Activated CD8-positive, alpha-beta memory T cell treated with anti-CD3 and anti-CD28 coated beads for 24 hours (primary cell): ENCODE results near the gene RXFP2.

Experiments used
- DNase-seq: peaks from one replicate; pipeline ENCODE4 v3.0.0-alpha.2; 2020

RXFP2 gene

DNA sequence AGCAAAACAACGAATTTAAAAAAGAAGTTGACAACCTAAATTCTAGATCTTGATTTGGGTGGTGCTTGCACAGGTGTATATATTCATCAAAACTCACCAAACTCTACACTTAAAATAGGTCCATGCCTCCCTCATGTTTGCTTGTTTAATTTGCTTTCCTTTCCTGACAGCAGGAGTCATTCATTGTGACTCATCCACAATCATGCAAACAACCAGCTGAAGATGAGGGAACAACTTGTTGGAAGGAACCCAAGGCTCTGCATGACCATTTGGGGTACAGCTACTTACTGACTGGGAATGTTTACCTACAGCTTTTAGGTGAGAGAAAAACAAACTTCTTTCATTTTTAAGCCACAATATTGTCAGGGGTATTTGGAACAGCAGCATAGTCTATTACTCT is 96.6 kb downstream of the RXFP2 start:
- DNase-seq = no peak

DNA sequence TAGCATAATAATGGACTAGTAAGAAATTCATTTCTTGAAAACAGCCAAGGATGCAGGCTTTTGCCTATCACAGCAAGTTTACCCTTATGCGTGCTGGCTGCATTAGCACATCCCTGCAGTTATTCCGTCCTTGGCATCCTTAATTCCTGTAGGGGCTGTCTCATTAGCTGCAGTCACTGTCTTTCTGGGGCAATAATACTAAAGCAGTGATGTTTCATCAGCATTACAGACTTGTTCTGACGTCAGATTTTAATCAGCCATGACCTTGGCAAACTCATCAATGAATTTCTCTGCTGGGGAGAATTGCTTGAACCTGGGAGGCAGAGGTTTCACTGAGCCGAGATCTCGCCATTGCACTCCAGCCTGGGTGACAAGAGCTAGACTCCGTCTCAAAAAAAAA is 103.7 kb downstream of the RXFP2 start:
- DNase-seq = no peak

DNA sequence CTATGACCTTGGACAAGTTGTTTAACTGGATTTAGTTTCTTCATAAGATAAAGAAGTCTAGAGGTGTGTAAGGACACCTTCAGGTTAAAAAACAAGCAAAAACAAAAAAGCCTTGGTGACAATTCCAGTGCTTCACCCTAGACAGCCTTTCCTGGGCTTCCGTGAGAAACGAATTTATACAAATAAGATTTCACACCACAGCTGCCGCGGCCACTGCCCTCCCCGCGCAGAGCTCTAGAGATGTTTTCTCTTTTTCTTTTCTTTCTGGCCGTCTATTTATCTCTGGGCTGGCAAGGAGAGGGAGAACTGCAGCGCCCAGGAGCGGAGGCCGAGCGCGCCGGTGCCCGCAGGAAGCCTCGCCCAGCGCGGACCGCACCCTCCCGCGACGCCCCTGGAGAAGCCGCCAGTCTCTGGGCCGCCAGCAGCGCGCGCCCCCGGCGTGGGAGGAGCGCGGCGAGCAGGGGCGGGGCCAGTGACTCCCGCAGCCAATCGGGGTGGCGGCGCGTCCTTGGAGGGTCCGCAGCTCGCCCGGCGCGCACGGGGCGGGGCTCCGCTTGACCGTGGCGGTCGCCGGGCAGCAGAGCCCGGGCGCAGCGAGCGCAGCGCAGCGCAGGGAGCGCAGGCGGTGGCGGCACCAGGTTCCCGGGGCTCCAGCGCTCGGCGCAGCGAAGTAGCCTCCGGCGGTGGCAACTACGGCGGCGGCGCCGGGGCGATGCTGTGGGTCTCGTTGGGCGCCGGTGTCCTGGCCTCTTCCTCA is 107.0 kb downstream of the RXFP2 start:
- peak; percentile 82 for DNase-seq

DNA sequence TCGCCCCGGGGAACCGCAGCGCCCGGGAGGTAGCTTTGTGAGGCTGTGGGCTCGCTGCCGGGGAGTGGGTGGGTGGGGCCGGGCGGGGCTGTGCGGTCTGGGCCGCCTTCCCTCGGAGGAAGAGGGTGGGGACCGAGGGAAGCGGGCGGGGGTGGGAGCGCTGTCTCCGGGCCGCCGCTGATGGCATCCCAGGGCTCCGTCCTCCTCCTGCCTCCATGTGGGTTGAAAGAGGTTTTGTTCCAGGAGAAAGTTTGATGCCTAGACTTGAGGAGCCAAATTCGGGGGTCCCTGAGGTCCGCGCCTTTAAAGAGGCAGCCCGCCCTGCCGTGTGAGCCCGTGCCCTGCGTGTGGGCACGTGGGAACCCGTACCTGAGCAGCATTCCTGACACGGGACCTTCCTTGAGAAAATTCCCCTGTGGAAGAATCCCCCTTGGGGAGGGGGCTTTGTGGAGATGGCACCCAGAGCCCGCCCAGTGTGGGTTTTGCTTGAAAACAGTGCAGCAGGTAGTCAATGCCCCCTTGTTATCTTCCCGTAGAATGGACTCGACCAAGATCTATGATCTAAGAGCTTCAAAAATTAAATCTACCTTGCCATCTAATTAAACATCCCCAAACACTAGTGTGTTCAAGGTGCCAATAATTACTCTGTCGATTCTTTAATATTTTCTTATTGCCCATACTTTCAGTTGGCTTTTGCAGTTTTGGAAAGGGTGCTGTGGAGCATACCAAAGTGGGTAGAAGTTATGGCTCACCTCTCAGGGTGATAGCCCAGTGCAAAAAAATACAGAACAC is 107.8 kb downstream of the RXFP2 start:
- no peak for DNase-seq

DNA sequence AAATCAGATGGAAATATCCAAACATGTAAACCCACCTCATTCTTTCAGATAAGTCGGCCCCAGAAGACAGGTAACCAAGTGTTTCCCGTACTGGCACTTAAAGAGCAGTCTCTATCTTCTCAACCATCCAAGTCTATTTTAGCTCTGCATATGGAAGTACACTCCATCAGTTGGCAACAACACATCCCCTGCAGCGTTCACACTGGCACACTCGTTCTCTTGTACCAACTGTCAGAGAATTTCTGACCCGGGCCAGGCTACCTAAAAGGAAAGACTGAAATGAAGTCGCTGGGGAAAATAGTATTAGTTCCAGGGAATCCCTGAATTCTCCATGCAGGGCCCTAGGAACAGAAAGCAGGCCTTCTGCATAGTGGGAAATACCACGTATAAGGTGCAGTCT is 109.3 kb downstream of the RXFP2 start:
- no peak for DNase-seq

DNA sequence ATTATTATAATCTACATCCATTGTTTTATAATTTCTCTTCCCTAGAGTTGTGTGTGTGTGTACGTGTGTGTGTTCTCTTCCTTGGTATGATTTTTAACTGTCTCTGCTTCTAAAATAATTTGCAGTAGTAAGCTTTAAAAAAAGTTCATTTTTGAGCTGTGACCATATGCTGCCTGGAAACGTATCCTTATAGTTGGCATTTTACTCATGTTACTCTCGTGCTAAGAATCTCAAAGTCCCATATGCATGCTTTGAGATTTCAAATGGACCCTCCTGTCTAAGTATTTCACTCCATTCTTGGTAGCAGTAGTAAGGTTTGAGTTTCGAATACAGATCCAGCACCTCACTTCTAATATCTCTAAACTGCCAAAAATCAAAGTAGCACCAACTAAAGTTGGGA is 109.9 kb downstream of the RXFP2 start:
- DNase-seq = no peak

DNA sequence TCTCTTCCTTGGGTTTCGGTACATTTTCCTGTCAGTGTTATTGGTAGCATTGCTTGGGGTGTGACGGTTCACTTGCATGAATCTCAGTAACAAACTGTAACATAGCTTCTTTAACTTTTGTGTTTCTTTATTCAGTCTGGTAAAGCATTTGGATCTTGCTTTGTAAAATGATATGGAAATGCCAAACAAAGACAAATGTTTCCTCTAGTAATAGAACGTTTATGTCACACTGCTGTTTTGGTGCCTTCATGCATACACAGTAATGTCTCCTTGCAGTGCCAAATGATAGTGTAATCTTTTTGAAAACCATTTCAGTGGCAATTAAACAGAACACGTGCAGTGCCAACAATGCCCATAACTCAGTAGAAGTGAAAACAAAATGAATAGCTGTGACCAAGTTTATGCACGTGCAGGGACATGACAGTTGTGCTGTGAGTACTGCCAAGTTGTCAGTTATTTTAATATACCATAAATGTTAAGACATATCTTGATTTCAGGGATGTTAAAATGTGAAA is 110.8 kb downstream of the RXFP2 start:
- DNase-seq = no peak

DNA sequence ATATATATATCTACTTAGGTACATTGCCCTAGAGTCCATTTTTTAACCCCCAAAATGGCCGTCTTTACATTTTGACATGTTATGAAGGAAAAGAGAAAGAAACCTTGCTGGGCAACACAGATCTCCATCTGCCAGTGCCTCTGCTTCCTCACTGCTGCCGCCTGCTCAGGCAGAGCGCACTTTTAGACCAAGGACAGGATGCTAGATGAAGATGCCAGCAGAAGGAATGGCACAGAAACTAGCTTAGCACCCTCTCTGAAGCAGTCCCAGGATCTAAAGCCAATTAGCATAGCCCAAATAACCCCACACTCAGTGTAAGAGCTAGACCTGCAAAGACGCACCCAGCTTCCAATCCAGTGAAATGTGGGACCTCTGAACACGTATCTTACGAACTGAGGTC is 111.9 kb downstream of the RXFP2 start:
- no peak for DNase-seq
